NCI-H460 (cell line): ENCODE results near the gene NTRK3. TPM values are rescaled to one million over a fixed set of nuclear protein-coding genes. Genes with fewer than 3 reads are reported as not detected.

Source experiments
- DNase-seq: peaks from one replicate; pipeline ENCODE4 v3.0.0-alpha.2; 2016; ENCODE audit warnings: low read depth; ENCODE audit errors: extremely low read depth
- total RNA-seq: library from RNA; depleted of rRNA; stranded (reverse); fragments of >200 nt; shearing (Covaris generic); gene quantifications from 2 replicates; pipeline ENCODE4 v1.2.3, GENCODE V29; 2014

Gene NTRK3
- total RNA-seq, 1 experiment from 2014 or later = not detected

- DNase-seq = no peak
Observed at GRCh38 chr15:88232771-88233201, 23.8 kb downstream of the NTRK3 start.

GRCh38 chr15:88231909-88232644 lies 24.5 kb downstream of the NTRK3 start:
- DNase-seq = no peak

DNA sequence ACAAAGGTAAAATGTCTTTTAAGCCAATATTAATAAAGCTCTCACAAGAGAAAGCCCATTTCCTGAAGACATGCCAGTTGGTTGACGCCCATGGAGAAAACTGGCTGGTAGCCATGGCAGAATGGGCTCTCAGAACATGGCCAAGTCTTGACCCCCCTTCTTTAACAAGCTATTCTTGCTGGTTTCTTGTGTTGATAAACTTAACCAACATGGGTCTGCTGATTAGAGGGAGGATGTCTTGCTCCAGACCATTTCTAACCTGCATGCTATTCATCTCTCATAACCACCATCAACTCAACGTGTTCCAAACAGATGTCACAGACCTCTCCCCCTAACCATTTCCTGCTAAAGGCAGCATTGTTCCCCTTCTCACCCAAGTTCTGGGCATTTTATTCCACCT lies 25.7 kb downstream of the NTRK3 start:
- DNase-seq = no peak

- DNase-seq = no peak
Observed at GRCh38 chr15:88225461-88225860, 31.1 kb downstream of the NTRK3 start.

DNA sequence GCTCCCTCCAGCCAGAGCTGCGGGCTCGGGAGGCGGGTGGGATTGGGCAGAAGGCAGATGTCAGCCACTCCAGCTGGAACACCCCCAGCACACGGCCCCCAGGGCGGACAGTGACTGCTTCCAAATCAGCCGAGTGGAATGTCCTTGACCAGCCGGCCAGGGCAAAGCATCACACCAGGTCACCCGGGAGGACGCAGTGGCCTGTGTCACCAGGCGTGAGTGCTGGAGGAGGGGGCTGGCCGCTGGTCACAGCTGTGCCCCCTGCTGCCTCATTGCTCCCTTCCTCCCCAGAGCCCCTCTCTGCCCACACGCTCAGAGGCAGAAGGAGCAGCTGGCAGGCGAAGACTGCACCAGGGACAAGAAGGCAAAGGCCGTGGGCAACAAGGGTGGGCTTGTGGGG lies 33.5 kb downstream of the NTRK3 start:
- DNase-seq = no peak

DNA sequence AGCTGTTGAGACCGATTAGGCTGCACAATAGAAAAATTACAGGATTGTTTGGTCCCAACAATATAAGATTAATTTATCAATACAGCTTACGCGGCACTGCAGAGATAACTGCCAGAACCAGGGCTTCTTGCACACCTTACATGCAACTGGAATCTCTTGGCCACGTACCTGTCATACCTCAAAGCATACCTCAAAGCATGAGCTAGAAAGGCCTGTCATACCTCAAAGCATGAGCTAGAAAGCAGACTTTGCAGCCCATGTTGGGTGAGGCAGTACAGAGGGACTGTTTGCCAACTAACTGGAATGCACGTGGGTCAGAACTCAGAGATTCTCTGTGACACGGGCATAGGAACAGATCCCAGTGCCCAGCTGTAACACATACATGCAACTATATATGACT lies 34.7 kb downstream of the NTRK3 start:
- no peak for DNase-seq

- DNase-seq = no peak
Observed at GRCh38 chr15:88220443-88221335, 35.9 kb downstream of the NTRK3 start.

GRCh38 chr15:88219623-88220022 lies 36.9 kb downstream of the NTRK3 start:
- DNase-seq = no peak

- DNase-seq = no peak
Observed at GRCh38 chr15:88218557-88219221, 37.9 kb downstream of the NTRK3 start.

DNA sequence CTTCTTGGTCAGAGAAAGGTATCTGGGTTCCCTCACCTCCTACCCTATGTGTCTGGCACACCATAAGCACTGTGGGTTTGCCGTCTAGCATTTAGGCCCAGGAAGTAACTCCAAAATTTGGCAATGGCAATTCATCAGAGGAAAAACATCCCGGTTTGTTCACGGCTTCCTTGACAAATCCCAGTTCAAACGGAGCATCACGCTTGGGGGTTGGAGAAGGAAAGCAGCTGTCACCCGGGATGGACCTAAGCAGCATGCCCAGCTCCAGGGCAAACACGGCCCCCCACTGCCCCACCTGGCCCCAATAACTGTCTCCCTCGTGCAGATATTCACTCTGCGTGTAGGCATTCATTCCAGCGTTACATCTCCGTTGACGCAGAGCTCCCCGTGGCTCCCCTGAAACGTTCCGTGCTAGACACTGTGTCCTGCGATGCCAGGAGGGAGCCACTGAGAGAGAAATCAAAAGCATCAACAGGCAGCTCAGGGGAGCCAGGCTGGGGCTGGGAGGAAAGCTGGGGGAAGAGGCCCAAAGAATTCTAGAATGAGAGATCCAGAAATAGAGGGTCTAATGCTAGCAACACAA lies 41.4 kb downstream of the NTRK3 start:
- no peak for DNase-seq

DNA sequence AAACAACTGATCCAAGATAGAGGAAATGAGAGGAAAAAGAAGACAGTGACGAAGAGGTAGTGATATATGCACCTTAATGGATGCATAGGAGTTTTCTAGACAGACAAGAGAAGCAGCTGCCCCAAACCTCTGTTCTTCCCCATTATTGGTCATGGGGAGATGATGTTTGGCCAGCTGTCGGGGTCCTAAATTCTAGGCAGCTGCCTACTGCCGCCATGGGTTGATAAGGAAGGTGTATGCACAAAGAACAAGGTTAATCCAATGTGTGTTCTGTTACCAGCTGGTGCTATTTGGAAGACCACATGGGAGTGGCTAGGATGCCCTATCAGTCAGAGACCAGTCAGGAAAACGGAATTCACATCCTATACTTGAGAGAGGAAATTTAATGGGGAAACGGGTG lies 47.4 kb downstream of the NTRK3 start:
- no peak for DNase-seq

DNA sequence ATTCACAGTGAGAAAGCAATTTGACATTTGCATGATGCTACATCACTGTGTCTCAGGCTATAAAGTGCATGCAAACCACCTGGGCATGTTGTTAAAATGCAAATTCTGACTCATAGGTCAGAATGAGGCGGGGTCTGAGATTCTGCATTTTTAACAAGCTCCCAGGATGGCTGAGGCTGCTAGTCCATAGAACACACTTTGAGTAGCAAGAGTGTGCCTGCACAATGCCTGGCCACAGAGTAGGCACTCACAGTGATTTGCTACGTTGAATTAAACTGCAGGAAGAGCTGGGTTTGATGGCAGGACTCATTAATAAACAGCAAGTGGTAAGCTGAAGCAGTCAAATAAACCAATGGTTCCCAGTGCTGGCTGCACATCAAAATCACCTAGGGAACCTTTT lies 48.1 kb downstream of the NTRK3 start:
- DNase-seq = no peak

- DNase-seq = no peak
Observed at GRCh38 chr15:88207565-88207964, 49.0 kb downstream of the NTRK3 start.

GRCh38 chr15:88204584-88204983 lies 52.0 kb downstream of the NTRK3 start:
- no peak for DNase-seq

GRCh38 chr15:88202231-88202630 lies 54.3 kb downstream of the NTRK3 start:
- no peak for DNase-seq

DNA sequence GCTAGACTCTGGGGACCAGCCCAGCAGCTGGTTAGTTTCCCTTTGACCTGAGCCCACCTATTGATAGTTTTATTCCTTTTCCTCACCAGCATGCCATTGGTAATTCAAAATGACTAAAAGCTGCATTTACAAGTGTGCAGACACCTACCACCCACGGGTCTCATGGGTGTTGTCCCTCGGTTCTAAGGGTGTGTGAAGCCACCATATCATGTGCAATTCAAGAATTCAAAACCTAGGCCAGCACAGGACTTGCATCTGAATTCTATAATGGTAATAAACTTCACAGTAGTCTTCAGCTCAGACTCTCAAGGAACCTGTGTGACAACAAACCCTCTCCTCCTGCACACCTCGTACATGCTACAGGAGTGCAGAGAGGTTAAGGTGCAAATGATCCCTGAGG lies 55.3 kb downstream of the NTRK3 start:
- DNase-seq = no peak

GRCh38 chr15:88196961-88197360 lies 59.6 kb downstream of the NTRK3 start:
- no peak for DNase-seq

GRCh38 chr15:88194162-88194561 lies 62.4 kb downstream of the NTRK3 start:
- no peak for DNase-seq

GRCh38 chr15:88193415-88193814 lies 63.1 kb downstream of the NTRK3 start:
- DNase-seq = no peak

GRCh38 chr15:88191812-88192165 lies 64.8 kb downstream of the NTRK3 start:
- DNase-seq = no peak

DNA sequence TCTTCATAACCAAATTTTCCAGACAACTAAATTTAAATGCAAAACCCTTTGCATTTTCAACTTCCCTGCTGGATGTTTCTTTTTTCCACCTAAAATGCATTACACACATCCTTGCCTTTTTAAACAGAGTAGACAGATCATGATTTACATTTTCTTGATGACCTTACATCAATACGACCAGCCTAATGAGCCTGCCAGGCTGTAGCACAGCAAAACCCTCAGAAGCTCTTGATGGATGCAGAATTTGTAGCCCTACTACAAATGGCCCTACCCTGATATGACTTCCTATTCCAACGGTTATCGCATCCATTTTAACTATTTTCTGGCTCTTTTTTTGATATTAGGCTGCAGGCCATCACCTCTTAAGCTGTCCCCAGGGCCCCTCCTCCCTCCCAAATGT lies 66.3 kb downstream of the NTRK3 start:
- no peak for DNase-seq
